Activated CD4-positive, CD25-positive, alpha-beta regulatory T cell treated with anti-CD3 and anti-CD28 coated beads, Interleukin-2, amount 50 U/mL, for 16 hours (primary cell): ENCODE measurements around the gene ZNF273.
A peak's percentile ranks its signal among the peaks of the same experiment; 100 is the strongest.
"Not testable (repeated sequence)": the region's sequence is repeated elsewhere in the genome, so short reads cannot be mapped to it uniquely, and the experiment has no call there.

Source experiments
- DNase-seq: peaks from one replicate; pipeline ENCODE4 v3.0.0-alpha.2; 2020; ENCODE audit warnings: low read depth, low spot score

Gene ZNF273

DNA sequence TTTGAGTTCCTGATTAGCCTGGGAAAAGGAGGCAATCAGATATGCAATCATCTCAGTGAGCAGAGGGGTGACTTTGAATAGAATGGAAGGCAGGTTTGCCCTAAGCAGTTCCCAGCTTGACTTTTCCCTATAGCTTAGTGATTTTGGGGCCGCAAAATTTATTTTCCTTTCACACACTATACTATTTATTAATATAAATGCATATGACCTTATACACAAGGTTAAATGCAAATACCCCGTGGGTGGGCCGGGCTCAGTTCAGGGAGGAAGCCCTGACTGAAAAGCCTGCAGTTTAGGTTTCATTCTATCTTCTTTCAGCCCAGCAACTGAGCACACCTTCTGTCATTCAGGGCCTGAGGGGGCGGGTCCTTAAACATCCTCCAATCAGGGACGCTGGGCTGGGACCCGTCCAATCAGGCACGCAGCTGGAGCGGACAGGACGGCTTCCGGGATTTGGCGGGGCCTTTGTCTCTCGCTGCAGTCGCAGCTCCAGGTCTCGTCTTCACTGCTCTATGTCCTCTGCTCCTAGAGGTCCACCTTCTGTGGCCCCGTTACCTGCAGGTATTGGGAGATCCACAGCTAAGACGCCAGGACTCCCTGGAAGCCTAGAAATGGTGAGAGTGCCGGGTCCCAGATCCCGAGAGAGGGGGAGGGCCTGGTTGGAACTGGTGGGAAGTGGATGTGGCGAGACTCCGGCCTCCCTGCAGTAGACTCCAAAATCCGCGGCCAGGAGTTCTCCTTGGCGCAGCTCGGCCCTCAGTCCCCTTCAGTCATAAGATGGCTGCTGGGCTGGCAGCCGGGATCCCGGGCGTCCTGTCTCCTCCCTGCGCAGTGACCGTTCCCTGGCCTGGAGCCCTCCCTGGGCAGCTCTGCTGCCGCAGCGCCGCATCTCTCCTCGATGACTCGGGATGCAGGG is at the start of gene ZNF273:
ZNF273 (plus strand) TSS at position 468 of the 916 bp plus-strand sequence; CDS start at position 513, 45 bp downstream.
- DNase-seq: peak; percentile 84

DNA sequence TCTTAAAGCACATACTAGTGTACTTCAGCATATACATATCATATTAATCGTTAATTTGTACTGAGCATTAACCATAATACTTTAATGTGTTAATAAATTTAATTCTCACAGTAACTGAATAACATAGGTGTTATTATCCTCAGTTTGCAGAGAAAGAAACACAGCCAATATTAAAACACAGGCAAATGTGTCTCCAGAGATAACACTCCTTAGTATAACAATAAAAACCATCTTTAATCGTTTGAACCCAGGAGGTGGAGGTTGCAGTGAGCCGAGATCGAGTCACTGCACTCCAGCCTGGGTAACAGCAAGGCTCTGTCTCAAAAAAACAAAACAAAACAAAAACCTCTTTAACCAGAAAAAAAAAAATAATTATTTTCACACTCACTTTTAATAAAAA is 49.4 kb upstream of the ZNF273 start:
- no peak for DNase-seq

DNA sequence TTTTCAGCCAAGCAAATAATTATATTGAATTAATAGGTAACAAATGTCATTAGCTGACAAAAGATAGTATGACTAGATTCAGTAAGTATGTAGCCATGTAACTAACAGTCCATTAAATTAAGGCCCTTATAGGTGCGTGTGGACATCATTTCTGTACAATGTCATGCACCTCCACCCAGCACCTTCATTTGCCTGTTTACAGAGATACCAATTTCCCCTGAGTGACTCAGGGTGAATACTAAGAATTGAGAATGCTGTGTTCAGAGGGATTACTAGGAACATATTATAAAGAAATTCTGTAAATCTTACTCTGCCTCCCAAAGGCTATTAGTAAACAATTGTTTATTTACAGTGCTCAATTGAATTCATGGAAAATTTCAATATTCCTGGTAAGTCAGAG is 48.1 kb upstream of the ZNF273 start:
- no peak for DNase-seq

DNA sequence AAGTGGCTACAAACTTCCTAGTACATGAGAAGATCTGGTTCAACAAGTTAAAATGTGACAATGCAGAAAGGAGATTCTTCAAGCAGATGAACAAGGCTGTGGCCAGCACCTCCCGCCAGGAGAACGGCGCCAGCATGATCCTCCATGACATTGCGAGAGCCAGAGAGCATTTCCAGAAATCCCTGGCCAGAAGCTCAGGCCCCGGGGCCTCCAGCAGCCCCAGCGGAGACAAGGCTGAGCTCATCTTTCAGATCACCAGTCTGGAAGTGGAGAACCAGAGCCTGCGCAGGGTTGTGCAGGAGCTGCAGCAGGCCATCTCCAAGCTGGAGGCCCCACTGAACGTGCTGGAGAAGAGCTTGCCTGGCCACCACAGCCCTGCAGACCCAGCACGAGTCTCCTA is 40.1 kb upstream of the ZNF273 start:
- no peak for DNase-seq

DNA sequence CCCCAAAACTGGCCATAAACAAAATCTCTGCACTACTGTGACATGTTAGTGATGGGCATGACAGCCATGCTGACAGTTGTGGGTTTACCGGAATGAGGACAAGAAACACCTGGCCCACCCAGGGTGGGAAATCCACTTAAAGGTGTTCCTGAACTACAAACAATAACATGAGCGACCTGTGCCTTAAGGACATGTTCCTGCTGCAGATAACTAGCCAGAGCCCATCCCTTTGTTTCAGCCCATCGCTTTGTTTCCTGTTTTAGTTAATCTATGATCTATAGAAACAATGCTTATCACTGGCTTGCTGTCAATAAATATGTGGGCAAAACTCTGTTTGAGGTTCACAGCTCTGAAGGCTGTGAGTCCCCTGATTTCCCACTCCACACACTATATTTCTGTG is 39.5 kb upstream of the ZNF273 start:
- not testable (repeated sequence) for DNase-seq

DNA sequence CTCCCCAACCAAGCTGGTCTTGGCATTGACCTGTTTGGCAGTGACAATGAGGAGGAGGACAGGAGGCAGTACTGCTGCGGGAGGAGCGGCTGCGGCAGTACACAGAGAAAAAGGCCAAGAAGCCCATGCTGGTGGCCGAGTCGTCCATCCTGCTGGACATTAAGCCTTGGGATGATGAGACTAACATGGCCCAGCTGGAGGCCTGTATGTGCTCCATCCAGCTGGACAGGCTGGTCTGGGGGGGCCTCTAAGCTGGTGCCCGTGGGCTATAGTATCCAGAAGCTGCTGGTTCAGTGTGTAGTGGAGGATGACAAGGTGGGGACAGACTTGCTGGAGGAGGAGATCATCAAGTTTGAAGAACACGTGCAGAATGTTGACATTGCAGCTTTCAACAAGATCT is 39.1 kb upstream of the ZNF273 start:
- DNase-seq: no peak

DNA sequence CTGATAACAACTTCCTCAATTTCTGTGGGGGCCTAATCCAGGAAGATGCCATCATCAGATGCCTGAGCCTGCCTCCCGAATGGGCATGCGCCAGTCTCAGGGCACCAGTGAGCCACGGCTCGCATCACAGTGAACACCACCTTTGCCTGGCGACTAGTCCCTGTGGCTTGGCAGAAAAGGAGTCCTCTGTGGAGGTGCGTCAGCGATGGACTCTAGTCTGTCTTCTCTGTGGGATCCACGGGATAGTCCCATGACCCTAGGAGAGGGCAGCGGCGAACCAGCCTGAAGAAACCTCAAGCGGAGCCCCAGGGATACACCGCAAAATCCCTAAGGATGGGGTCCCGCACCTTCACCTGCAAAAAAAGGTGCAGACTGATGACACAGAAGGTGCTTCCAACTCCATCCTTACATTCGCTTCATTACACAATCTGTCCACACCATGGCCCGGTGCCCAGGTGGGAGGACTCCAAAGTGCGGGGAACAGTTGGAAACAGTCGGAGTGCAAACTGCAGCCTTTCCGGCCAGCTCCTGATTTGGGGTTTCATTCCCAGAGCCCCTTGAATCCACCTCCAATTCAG is 35.1 kb upstream of the ZNF273 start:
- DNase-seq: no peak

DNA sequence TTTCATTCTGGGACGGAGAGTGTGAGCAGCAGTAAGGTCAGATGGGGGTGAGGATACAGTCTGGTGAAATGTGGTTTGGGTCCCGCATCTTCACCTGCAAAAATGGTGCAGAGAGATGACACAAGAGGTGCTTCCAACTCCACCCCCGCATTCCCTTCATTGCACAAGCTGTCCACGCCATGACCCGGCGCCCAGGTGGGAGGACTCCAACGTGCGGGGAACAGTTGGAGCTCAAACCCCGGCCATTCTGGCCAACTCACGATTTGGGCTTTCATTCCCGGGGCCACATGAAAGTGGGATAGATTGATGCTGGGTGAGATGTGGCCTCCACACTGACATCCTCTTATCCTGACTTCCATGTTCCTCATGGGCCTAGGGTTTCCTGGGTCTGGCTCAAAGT is 34.6 kb upstream of the ZNF273 start:
- no peak for DNase-seq

DNA sequence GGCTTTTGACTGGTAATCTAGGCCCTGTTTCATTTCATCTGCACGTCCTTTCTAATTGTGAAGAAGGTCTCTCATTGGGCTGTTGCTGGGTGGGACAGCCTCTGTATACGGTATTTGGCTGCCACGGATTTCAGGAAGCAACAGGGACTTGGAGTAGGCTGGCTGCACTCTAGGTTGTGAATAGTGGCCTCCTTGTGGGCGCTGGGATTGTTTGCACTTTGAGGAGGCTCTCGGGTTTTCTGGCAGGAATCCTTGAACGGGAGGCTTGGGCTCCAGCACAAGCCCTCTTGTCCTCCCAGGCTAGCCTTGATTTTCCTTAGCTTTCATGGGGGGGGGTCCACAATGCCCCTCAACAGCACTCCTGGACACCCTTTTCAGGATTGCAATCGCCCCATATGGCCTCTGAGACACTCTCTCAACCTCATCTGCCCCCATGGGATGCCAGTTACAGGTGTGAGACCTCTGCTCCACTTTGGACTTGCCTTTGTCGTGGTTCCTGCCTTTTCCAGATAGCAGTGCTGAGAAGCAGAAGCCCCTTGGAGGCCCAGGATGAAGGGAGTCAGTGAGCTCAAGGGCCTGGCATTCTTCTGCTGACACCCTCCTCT is 33.9 kb upstream of the ZNF273 start:
- no peak for DNase-seq

DNA sequence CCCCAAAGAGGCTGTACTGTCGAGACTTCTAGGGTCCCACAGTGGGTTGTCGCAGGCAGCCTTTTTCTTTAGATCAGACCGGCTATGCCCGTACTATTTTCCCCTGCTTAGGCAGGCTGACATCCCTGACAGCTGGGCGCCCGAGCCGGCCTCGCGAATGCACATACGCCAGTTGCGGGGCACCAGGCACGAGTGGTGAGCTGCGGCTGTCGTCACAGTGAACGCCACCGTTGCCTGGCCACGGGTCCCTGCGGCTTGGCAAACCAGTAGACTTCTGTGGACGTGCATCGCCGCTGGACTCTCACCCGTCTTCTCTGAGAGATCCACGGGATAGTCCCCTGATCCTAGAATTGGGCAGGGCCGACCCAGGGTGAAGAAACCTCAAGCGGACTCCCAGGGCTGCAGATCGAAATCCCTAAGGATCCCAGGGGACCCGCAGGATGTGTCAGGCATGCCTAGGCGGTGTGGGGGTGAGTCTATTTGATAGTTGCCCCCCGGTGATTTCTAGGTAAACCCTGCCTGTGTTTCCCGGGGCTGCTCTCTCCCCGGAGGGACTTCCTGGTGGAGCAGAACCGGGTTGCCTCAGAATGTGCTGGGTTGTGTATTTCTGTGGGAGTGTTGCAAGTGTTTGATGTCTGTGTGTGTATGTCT is 33.0 kb upstream of the ZNF273 start:
- no peak for DNase-seq

DNA sequence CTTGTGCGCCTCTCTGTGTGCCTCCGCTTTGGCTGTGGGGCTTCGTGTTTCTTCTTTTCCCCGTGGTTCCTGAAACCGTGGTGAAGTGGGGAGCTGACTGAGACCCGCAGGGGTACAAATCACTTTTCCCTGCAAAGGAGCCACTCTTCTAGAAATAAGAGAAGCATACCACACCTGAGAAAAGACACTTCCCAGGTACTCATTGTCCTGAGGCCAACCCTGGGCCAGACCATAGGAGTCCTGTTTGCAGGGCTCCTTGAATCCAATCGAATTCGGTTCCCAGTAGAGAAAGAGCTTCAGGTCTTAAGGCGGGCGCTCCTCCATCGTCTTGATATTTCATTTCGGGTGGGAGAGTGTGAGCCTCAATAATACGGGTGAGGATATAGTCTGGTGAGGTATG is 32.4 kb upstream of the ZNF273 start:
- DNase-seq: no peak

DNA sequence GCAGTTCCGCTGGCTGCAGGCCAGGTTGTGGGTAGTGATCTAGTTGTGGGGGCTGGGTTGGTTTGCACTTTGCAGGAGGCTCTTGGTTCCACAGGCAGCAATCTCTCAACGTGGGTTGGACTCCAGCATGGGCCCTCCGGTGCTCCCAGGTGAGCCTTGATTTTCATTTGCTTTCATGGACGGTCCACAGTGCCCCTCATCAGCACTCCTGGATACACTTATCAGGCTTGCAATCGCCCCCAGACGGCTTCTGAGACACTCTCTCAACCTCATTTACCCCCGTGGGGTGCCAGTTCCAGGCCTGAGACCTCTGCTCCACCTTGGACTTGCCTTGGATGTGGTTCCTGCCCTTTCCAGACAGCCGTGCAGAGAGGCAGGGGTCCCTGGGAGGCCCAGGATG is 31.3 kb upstream of the ZNF273 start:
- no peak for DNase-seq

DNA sequence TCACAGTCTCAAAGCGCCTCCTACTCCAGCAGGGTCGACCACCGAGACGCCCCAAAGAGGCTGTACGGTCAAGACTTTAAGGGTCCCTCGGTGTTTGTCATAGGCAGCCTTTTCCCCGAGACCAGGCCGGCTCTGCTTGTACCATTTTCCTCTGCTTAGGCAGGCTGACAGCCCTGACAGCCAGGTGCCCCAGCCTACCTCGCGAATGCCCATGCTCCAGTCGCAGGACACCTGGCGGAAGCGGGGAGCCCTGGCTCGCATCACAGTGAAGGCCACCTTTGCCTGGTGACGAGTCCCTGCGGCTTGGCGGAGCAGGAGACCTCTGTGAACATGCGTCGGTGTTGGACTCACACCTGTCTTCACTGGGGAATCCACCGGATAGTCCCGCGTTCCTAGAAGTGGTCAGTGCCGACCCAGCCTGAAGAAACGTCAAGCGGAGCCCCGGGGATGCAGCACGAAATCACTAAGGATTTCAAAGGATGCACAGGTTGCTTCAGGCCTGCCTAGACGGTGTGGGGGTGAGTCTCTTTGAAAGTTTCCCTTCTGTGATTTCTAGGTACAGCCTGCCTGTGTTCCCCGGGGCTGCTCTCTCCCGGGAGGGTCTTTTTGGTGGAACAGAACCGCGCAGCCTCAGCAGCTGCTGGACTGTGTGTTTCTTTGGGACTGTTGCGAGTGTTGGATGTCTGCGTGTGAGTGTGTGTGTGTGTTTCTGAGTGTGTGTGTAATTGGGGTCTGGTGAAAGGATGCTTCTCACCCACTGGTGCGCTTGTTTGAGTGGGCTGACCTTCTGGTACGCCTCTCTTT is 30.5 kb upstream of the ZNF273 start:
- no peak for DNase-seq

DNA sequence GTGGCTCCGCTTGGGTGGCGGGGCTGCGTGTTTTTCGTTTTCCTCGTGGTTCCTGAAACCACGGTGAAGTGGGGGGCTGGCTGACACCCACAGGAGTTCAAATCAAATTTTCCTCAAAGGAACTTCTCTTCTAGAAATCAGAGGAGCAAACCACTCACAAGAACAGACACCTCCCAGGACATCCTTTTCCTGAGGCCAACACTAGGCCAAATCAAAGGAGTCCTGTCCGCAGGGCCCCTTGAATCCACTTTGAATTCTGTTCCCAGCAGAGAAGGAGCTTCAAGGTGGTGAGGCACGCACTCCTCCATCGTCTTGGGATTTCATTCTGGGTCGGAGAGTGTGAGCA is 29.9 kb upstream of the ZNF273 start:
- DNase-seq: no peak

DNA sequence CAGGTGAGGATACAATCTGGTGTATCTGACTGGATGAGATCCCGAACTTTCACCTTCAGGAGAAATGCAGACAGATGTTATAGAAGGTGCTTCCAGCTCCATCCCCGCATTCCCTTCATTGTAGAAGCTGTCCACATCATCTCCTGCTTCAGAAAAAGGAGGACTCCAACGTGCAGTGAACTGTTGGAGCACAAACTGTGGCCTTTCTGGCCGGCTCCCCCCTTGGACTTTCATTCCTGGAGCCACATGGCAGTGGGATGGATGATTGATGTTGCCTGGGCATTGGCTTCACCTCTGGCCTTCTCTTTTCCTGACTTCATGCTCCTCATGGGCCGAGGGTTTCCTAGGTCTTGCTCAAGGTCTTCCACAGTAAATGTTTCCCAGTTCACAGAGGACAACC is 29.6 kb upstream of the ZNF273 start:
- DNase-seq: no peak

DNA sequence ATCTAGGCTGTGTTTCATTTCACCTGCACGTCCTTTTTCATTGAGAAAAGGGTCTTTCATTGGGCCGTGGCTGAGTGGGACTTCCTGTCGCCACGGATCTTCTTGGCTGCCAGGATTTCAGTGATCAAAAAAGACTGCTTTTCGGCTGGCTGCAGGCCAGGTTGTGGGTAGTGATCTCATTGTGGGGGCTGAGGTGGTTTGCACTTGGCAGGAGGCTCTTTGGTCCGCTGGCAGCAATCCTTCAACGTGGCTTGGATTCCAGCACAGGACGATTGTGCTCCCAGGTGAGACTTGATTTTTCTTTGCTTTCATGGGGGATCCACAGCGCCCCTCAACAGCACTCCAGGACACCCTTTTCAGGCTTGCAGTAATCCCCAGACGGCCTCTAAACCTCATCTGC is 29.0 kb upstream of the ZNF273 start:
- DNase-seq: no peak

DNA sequence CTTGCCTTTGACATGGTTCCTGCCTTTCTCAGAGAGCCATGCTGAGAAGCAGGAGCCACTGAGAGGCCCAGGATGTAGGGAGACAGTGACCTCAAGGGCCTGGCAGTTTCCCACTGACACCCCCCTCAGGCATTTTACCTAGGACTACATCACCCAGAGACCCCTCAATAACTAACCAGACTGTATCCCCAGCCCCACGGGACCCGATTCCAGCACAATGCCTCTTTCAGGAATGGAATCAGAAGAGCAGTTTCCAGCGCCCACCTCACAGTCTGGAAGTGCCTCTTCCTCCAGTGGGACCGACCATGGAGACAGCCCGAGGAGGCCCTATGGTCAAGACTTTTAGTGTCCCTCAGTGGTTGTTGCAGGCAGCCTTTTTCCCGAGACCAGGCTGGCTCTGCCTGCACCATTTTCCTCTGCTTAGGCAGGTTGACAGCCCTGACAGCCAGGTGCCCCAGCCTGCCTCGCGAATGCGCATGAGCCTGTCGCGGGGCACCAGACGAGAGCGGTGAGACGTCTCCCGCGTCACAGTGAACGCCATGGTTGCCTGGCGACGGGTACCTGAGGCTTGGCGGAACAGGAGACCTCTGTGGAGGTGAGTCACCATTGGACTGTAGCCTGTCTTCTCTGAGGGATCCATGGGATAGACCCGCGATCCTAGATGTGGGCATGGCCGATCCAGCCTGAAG is 28.4 kb upstream of the ZNF273 start:
- no peak for DNase-seq

DNA sequence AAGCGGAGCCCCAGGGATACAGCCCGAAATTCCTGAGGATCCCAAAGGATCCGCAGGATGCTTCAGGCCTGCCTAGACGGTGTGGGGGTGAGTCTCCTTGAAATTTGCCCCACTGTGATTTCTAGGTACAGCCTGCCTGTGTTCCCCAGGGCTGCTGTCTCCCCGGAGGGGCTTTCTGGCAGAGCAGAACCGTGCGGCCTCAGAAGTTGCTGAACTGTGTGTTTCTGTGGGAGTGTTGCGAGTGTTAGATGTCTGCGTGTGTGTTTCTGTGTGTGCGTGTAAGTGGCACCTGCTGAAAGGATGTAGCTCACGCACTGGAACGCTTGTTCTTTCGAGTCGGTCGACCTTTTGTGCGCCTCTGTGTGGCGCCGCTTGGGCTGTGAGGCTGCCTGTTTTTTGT is 27.8 kb upstream of the ZNF273 start:
- DNase-seq: no peak

DNA sequence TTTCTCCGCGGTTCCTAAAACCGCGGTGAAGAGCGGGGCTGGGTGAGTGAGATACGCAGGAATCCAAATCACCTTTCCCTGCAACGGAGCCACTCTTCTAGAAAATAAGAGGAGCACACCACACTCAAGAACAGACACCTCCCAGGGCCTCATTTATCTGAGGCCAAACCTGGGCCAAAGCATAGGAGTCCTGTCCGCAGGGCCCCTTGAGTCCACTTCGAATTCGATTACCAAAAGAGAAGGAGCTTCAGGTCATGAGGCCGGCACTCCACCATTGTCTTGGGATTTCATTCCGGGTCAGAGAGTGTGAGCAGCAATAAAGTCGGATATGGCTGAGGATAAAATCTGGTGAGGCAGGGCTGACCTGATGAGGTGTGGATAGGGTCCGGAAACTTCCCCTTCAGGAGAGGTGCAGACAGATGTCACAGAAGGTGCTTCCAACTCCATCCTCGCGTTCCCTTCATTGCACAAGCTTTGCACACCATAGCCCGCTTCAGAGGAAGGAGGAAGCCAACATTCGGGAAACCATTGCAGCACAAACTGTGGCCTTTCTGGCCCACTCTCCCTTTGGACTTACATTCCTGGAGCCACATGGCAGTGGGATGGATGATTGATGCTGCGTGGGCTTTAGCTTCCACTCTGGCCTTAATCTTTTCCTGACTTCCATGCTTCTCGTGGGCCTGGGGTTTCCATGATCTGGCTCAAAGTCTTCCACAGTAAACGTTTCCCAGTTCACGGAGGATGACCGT is 27.2 kb upstream of the ZNF273 start:
- no peak for DNase-seq
